BLaER1 (cell line): Measurements from ENCODE around the gene ZNF784.
"Not testable (repeated sequence)": the region's sequence is repeated elsewhere in the genome, so short reads cannot be mapped to it uniquely, and the experiment has no call there.

Experiments used
- H3K27ac ChIP-seq: shearing (Covaris generic); formaldehyde crosslinking; 2 replicates; pipeline ENCODE4 v1.8.1; 2022
- H3K27me3 ChIP-seq: shearing (Covaris generic); formaldehyde crosslinking; 2 replicates; pipeline ENCODE4 v1.8.1; 2022
- H3K36me3 ChIP-seq: shearing (Covaris generic); formaldehyde crosslinking; 2 replicates; pipeline ENCODE4 v1.8.1; 2022
- H3K4me1 ChIP-seq: shearing (Covaris generic); formaldehyde crosslinking; 2 replicates; pipeline ENCODE4 v1.8.1; 2022
- H3K4me2 ChIP-seq: shearing (Covaris generic); formaldehyde crosslinking; 2 replicates; pipeline ENCODE4 v1.8.1; 2022
- H3K4me3 ChIP-seq: shearing (Covaris generic); formaldehyde crosslinking; 2 replicates; pipeline ENCODE4 v1.8.1; 2022
- H3K9ac ChIP-seq: shearing (Covaris generic); formaldehyde crosslinking; 2 replicates; pipeline ENCODE4 v1.8.1; 2022
- H3K9me3 ChIP-seq: shearing (Covaris generic); formaldehyde crosslinking; 2 replicates; pipeline ENCODE4 v1.8.1; 2022
- H4K20me1 ChIP-seq: shearing (Covaris generic); formaldehyde crosslinking; 2 replicates; pipeline ENCODE4 v1.8.1; 2022
- Cebpa-rat ChIP-seq: shearing (Covaris generic); IDR thresholded peaks from 2 replicates; pipeline ENCODE4 v1.8.1; 2022

ZNF784 gene

GRCh38 chr19:55580628-55581144, 43.7 kb downstream of the ZNF784 start, which contains the start of gene ZNF579:
TSS of gene ZNF579 (minus strand) at chr19:55580848. CDS start at chr19:55579639, 1,209 bp downstream.
- no peak for TF ChIP-seq Cebpa-rat
- peak within 1 kb of the TSS; percentile 94 for H3K4me2 ChIP-seq
- H3K4me3 ChIP-seq, result peak within 1 kb of the TSS; percentile 80
- no peaks in the 10 kb centered on the region for H3K27me3 ChIP-seq
- H4K20me1 ChIP-seq, result peaks cover 15% of the 10 kb centered on the region
- H3K4me1 ChIP-seq, result peaks cover 35% of the 10 kb centered on the region
- peak within 1 kb of the TSS; percentile 85 for H3K9ac ChIP-seq
- H3K27ac ChIP-seq, result peak within 1 kb of the TSS; percentile 85
- peaks cover 37% of the 10 kb centered on the region for H3K36me3 ChIP-seq
- no peaks in the 10 kb centered on the region for H3K9me3 ChIP-seq

GRCh38 chr19:55579766-55580621, 44.4 kb downstream of the ZNF784 start:
- Histone ChIP-seq H3K4me3 (peak overlapping the region; percentile 80), H3K27ac (peak overlapping the region; percentile 85), H3K4me1 (peaks cover 30% of the 10 kb centered on the region), H3K4me2 (peak overlapping the region; percentile 94), H3K36me3 (peaks cover 37% of the 10 kb centered on the region), H3K9ac (peak overlapping the region; percentile 85), H3K9me3 (no peaks in the 10 kb centered on the region), H3K27me3 (no peaks in the 10 kb centered on the region), H4K20me1 (peaks cover 15% of the 10 kb centered on the region)
- TF ChIP-seq Cebpa-rat, result no peak

GRCh38 chr19:55578761-55579747, 45.3 kb downstream of the ZNF784 start:
- Histone ChIP-seq H3K9ac (peak overlapping the region; percentile 85), H3K36me3 (peaks cover 37% of the 10 kb centered on the region), H3K9me3 (no peaks in the 10 kb centered on the region), H4K20me1 (peaks cover 15% of the 10 kb centered on the region), H3K27ac (peak overlapping the region; percentile 85), H3K4me1 (peaks cover 23% of the 10 kb centered on the region), H3K4me2 (peak overlapping the region; percentile 94), H3K4me3 (peak overlapping the region; percentile 80), H3K27me3 (no peaks in the 10 kb centered on the region)
- no peak for TF ChIP-seq Cebpa-rat

GRCh38 chr19:55578031-55578760, 46.2 kb downstream of the ZNF784 start:
- TF ChIP-seq Cebpa-rat, result no peak
- no peak overlapping the region for H3K9ac ChIP-seq
- H3K4me2 ChIP-seq, result no peak overlapping the region
- peaks cover 23% of the 10 kb centered on the region for H3K4me1 ChIP-seq
- H3K27ac ChIP-seq, result no peak overlapping the region
- H3K27me3 ChIP-seq, result no peaks in the 10 kb centered on the region
- H3K9me3 ChIP-seq, result no peaks in the 10 kb centered on the region
- H3K36me3 ChIP-seq, result peaks cover 37% of the 10 kb centered on the region
- peaks cover 15% of the 10 kb centered on the region for H4K20me1 ChIP-seq
- no peak overlapping the region for H3K4me3 ChIP-seq

- no peak overlapping the region for H3K27ac ChIP-seq
- TF ChIP-seq Cebpa-rat, result no peak
- no peak overlapping the region for H3K4me2 ChIP-seq
- H3K9ac ChIP-seq, result no peak overlapping the region
- H3K4me1 ChIP-seq, result peaks cover 20% of the 10 kb centered on the region
- peaks cover 15% of the 10 kb centered on the region for H4K20me1 ChIP-seq
- H3K4me3 ChIP-seq, result no peak overlapping the region
- H3K27me3 ChIP-seq, result no peaks in the 10 kb centered on the region
- no peaks in the 10 kb centered on the region for H3K9me3 ChIP-seq
- H3K36me3 ChIP-seq, result peaks cover 37% of the 10 kb centered on the region
Measured at GRCh38 chr19:55576746-55577145, 47.6 kb downstream of the ZNF784 start.

- not testable (repeated sequence) for H4K20me1 ChIP-seq, H3K4me2 ChIP-seq, H3K9ac ChIP-seq, H3K9me3 ChIP-seq, H3K4me3 ChIP-seq, H3K27ac ChIP-seq, H3K4me1 ChIP-seq, H3K27me3 ChIP-seq
- peaks cover 32% of the 10 kb centered on the region for H3K36me3 ChIP-seq
Measured at GRCh38 chr19:55573929-55574328, 50.4 kb downstream of the ZNF784 start.
